CD4-positive, alpha-beta T cell (primary cell): ENCODE data around the gene TPPP. TPM values are rescaled to one million over a fixed set of nuclear protein-coding genes. Genes with fewer than 3 reads are reported as not detected.

ENCODE experiments used
- ATAC-seq: fragments of 200-7000 bp; cut with Tn5 transposase; one replicate; pipeline ENCODE4 v1.10.0; 2022; ENCODE audit warnings: mild to moderate bottlenecking; ENCODE audit not compliant: poor library complexity
- CTCF ChIA-PET: fragments of 350-600 bp; sonication (Branson Sonifier 250); formaldehyde crosslinking; loops from one replicate; lab custom pipeline; 2021; ENCODE audit warnings: antibody characterized with exemption, inconsistent platforms; lab: Charles Lee
- POLR2A ChIA-PET: fragments of 350-600 bp; sonication (Branson Sonifier 250); formaldehyde crosslinking; loops from one replicate; lab custom pipeline; 2021; ENCODE audit warnings: antibody characterized with exemption, inconsistent platforms; lab: Charles Lee
- DNase-seq, 14 experiments: peaks; one replicate each; pipeline ENCODE4 v3.0.0-alpha.2; 2013 to 2020; ENCODE audit warnings: mixed read lengths in 2 of 14
- H3K27ac ChIP-seq, 2 donors: one replicate each; pipeline versions ENCODE4 v1.5.1 to v1.7.0; 2013; ENCODE audit warnings: low read length in 2 of 2, low read depth in 1 of 2, mild to moderate bottlenecking in 1 of 2
- H3K27me3 ChIP-seq, 2 experiments: 1 replicate in 1 of 2; 2 replicates in 1 of 2; pipeline versions ENCODE4 v1.6.1 to v1.7.0; 2013; ENCODE audit warnings: low read length in 2 of 2, control low read depth in 1 of 2, mild to moderate bottlenecking in 1 of 2, moderate library complexity in 1 of 2; ENCODE audit not compliant: insufficient read depth in 2 of 2, control insufficient read depth in 1 of 2
- H3K36me3 ChIP-seq: one replicate; pipeline ENCODE4 v1.6.1; 2013; ENCODE audit warnings: low read length, control low read depth; ENCODE audit not compliant: insufficient read depth
- H3K4me1 ChIP-seq: one replicate; pipeline ENCODE4 v1.6.1; 2013; ENCODE audit warnings: low read length, control low read depth; ENCODE audit not compliant: insufficient read depth
- H3K4me3 ChIP-seq: one replicate; pipeline ENCODE4 v1.5.1; 2013; ENCODE audit warnings: mild to moderate bottlenecking, low read length, moderate library complexity
- H3K9me3 ChIP-seq, 2 experiments: 1 replicate in 1 of 2; 2 replicates in 1 of 2; pipeline versions ENCODE4 v1.6.1 to v1.7.0; 2013; ENCODE audit warnings: low read length in 2 of 2, mild to moderate bottlenecking in 2 of 2, control low read depth in 1 of 2, moderate library complexity in 1 of 2; ENCODE audit not compliant: control insufficient read depth in 1 of 2, insufficient read depth in 1 of 2
- H3K27ac Mint-ChIP-seq: one replicate; pipeline ENCODE4 v1.8.0; 2020; ENCODE audit warnings: mixed read lengths
- H3K27me3 Mint-ChIP-seq: one replicate; pipeline ENCODE4 v1.8.0; 2021; ENCODE audit warnings: mixed read lengths
- H3K36me3 Mint-ChIP-seq: one replicate; pipeline ENCODE4 v1.8.0; 2021; ENCODE audit warnings: low read depth, mixed read lengths
- H3K4me1 Mint-ChIP-seq: one replicate; pipeline ENCODE4 v1.8.0; 2021; ENCODE audit warnings: low read depth, mixed read lengths
- H3K4me3 Mint-ChIP-seq: one replicate; pipeline ENCODE4 v1.8.0; 2020; ENCODE audit warnings: mild to moderate bottlenecking, mixed read lengths
- H3K9me3 Mint-ChIP-seq: one replicate; pipeline ENCODE4 v1.8.0; 2020; ENCODE audit warnings: mixed read lengths
- intact Hi-C, 2 experiments: fragments of 100-400 bp; cut with DNase I in 1 of 2; cut with micrococcal nuclease in 1 of 2; formaldehyde crosslinking; loops; one replicate each; pipeline versions ENCODE4 v1.15.1 to v1.9.0; 2023 to 2025; cut with DNase I, micrococcal nuclease
- total RNA-seq, 174 experiments: library from RNA in 2 of 174; stranded (reverse) in 2 of 174; gene quantifications; one replicate each; pipeline ENCODE4 v1.2.3 and lab custom pipeline; 2021 to 2026
- TF ChIP-seq, protein P1 (sequence below): fragments of 200-600 bp; IDR thresholded peaks from one replicate; pipeline ENCODE4 v1.8.0; 2022; ENCODE audit warnings: antibody characterized with exemption, mild to moderate bottlenecking

Gene TPPP
- total RNA-seq, 2 experiments from 2014 or later = 8.2 to 8.5 TPM

DNA sequence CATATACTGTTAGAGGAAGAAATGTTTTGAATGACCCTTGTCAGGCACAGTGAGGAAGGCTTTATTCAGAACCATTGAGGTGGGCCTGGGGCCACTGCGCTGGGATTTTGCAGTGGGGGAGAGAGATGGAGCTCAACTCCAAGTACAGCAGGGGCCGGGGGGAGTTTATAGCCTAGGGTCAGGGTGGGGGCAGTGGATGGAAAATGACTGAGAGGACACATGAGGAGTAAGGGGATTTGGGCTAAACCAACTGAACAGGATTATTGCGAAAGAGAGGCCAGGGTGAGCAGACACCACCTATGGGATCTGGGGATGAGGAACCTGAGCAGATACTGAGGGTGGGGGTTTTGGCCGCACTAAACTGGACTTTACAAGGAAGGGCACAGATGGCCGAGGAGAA, 74.7 kb downstream of the TPPP start:
- no peak overlapping the region for H3K27ac ChIP-seq
- intact Hi-C loops = loop anchor here in 1 of 2 experiments (10.0 kb wide), 1 partner anchor 174 kb away; the partner anchor contains the start of gene EXOC3
- Mint-ChIP-seq H3K4me1 (peaks cover 25% of the 10 kb centered on the region), H3K9me3 (no peaks in the 10 kb centered on the region), H3K4me3 (no peak overlapping the region), H3K27ac (no peak overlapping the region), H3K36me3 (peaks cover 61% of the 10 kb centered on the region), H3K27me3 (no peaks in the 10 kb centered on the region)
- no peak overlapping the region for H3K4me3 ChIP-seq
- peak in 1 of 14 experiments; percentile 5 for DNase-seq
- peaks cover 4% of the 10 kb centered on the region for H3K4me1 ChIP-seq
- peaks cover 30% of the 10 kb centered on the region for H3K36me3 ChIP-seq
- POLR2A ChIA-PET = no interaction called here
- CTCF ChIA-PET = no interaction called here
- no peaks in the 10 kb centered on the region for H3K9me3 ChIP-seq
- no peaks in the 10 kb centered on the region for H3K27me3 ChIP-seq
- TF ChIP-seq, protein P1, sequence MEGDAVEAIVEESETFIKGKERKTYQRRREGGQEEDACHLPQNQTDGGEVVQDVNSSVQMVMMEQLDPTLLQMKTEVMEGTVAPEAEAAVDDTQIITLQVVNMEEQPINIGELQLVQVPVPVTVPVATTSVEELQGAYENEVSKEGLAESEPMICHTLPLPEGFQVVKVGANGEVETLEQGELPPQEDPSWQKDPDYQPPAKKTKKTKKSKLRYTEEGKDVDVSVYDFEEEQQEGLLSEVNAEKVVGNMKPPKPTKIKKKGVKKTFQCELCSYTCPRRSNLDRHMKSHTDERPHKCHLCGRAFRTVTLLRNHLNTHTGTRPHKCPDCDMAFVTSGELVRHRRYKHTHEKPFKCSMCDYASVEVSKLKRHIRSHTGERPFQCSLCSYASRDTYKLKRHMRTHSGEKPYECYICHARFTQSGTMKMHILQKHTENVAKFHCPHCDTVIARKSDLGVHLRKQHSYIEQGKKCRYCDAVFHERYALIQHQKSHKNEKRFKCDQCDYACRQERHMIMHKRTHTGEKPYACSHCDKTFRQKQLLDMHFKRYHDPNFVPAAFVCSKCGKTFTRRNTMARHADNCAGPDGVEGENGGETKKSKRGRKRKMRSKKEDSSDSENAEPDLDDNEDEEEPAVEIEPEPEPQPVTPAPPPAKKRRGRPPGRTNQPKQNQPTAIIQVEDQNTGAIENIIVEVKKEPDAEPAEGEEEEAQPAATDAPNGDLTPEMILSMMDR = no peak
- no peak for ATAC-seq

DNA sequence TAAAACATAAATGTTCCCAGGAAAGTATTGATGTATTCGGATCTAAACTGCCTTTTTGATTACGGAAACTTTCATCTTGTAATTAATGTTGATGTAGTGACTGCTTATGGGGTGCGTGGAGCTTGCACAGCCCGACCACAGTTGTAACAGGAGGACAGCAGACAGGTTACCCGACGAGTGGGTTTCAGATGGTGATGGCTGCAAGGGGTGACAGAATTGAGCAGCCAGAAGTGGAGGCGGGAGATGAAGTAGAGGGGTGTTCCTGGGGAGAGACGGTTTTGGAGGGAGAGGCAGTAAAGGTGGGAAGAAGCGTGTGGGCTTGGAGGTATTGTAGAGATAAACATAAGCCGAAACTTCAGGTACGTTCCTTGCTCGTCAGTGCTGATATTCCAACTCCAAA, 75.3 kb downstream of the TPPP start:
- POLR2A ChIA-PET = no interaction called here
- peaks cover 10% of the 10 kb centered on the region for H3K4me1 ChIP-seq
- TF ChIP-seq, protein P1 = no peak
- no peak overlapping the region for H3K27ac ChIP-seq
- Mint-ChIP-seq H3K4me1 (peaks cover 28% of the 10 kb centered on the region), H3K27me3 (no peaks in the 10 kb centered on the region), H3K4me3 (no peak overlapping the region), H3K36me3 (peaks cover 59% of the 10 kb centered on the region), H3K27ac (no peak overlapping the region), H3K9me3 (no peaks in the 10 kb centered on the region)
- intact Hi-C loops = loop anchor here in 1 of 2 experiments (10.0 kb wide), 1 partner anchor 173 kb away; the partner anchor contains the start of gene EXOC3
- CTCF ChIA-PET = no interaction called here
- DNase-seq (no peak), ATAC-seq (no peak)
- peaks cover 30% of the 10 kb centered on the region for H3K36me3 ChIP-seq
- no peak overlapping the region for H3K4me3 ChIP-seq
- no peaks in the 10 kb centered on the region for H3K27me3 ChIP-seq
- H3K9me3 ChIP-seq = no peaks in the 10 kb centered on the region

DNA sequence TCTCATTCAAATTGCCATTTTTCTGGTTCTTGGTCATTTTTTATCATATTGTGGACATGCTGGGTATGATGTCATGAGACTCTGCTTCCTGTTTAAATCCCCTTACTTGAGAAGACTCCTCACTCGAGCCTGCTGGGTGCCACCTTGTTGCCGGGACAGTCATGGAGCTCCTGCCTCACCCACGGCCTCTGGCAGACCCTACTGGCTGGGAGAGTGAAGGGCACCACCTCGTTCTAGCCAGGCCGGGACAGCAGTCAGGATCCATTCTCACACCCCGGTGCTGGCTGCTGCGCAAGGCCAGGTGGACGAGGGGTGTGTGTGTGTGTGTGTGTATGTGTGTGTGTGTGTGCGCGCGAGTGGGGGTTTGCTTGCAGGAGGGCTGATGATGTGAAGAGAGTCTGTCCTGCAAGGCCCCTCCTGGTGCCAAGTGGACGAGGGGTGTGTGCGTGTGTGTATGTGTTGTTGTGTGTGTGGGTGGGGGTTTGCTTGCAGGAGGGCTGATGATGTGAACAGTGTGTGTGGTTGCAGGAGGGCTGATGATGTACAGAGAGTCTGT, 76.6 kb downstream of the TPPP start:
- H3K4me3 Mint-ChIP-seq = no peak overlapping the region
- no peaks in the 10 kb centered on the region for H3K27me3 Mint-ChIP-seq
- ChIA-PET POLR2A (no interaction called here), CTCF (no interaction called here)
- TF ChIP-seq, protein P1 = no peak
- peak in 1 of 14 experiments; percentile 21 for DNase-seq
- no peak for ATAC-seq
- H3K36me3 ChIP-seq = peaks cover 30% of the 10 kb centered on the region
- peaks cover 17% of the 10 kb centered on the region for H3K4me1 ChIP-seq
- intact Hi-C loops = loop anchor here in 1 of 2 experiments (10.0 kb wide), 1 partner anchor 172 kb away; the partner anchor contains the start of gene EXOC3
- no peaks in the 10 kb centered on the region for H3K9me3 ChIP-seq
- no peak overlapping the region for H3K27ac Mint-ChIP-seq
- no peak overlapping the region for H3K27ac ChIP-seq
- peaks cover 55% of the 10 kb centered on the region for H3K36me3 Mint-ChIP-seq
- no peaks in the 10 kb centered on the region for H3K9me3 Mint-ChIP-seq
- H3K4me1 Mint-ChIP-seq = peaks cover 33% of the 10 kb centered on the region
- no peak overlapping the region for H3K4me3 ChIP-seq
- no peaks in the 10 kb centered on the region for H3K27me3 ChIP-seq
